ENCODE measurements around the gene PLA2G1B. TPM values are rescaled to one million over a fixed set of nuclear protein-coding genes. Genes with fewer than 3 reads are reported as not detected.
A peak's percentile ranks its signal among the peaks of the same experiment; 100 is the strongest.

PLA2G1B gene
- total RNA-seq, 1 donor from 2014 or later: 0.60 TPM

GRCh38 chr12:120350576-120351350 is 23.2 kb upstream of the PLA2G1B start:
- DNase-seq (ENCODE audit: low spot score, unreplicated experiment): no peak
- no peaks in the 10 kb centered on the region for H3K27me3 Mint-ChIP-seq
- H3K4me1 Mint-ChIP-seq (ENCODE audit: low read depth): no peaks in the 10 kb centered on the region
- no peaks in the 10 kb centered on the region for H3K9me3 Mint-ChIP-seq (ENCODE audit: low read depth)
- TF ChIP-seq CTCF (IDR thresholded peaks at IDR 0.05; ENCODE audit: unreplicated experiment): no peak
- peaks cover 19% of the 10 kb centered on the region for H3K36me3 Mint-ChIP-seq (ENCODE audit: insufficient read depth)
- no peak overlapping the region for H3K27ac Mint-ChIP-seq
- H3K4me3 Mint-ChIP-seq (ENCODE audit: low read depth): no peak overlapping the region

DNA sequence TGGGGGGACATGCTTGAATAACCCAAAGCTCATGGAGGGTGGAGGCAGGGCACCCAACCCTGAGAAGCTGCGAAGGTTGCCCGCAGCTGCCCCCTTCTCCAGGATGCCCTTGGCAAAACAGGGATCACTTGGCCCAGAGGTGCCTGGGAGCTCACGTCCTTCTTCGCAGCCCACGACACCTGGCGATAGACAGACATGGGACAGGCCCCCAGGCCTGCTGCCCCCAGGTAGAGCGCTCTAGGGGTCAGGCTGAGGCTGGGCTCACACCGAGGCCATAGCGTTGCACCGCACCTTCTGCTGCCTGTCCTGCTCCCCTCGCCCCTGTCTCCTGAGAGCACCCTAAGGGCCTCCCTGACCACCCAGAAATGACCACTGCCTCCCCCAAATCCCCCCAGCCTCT is 20.2 kb upstream of the PLA2G1B start:
- H3K9me3 Mint-ChIP-seq (ENCODE audit: low read depth): no peaks in the 10 kb centered on the region
- H3K4me1 Mint-ChIP-seq (ENCODE audit: low read depth): no peaks in the 10 kb centered on the region
- no peaks in the 10 kb centered on the region for H3K27me3 Mint-ChIP-seq
- TF ChIP-seq CTCF (IDR thresholded peaks at IDR 0.05; ENCODE audit: unreplicated experiment): no peak
- no peak overlapping the region for H3K27ac Mint-ChIP-seq
- peaks cover 18% of the 10 kb centered on the region for H3K36me3 Mint-ChIP-seq (ENCODE audit: insufficient read depth)
- no peak overlapping the region for H3K4me3 Mint-ChIP-seq (ENCODE audit: low read depth)
- no peak for DNase-seq (ENCODE audit: low spot score, unreplicated experiment)

DNA sequence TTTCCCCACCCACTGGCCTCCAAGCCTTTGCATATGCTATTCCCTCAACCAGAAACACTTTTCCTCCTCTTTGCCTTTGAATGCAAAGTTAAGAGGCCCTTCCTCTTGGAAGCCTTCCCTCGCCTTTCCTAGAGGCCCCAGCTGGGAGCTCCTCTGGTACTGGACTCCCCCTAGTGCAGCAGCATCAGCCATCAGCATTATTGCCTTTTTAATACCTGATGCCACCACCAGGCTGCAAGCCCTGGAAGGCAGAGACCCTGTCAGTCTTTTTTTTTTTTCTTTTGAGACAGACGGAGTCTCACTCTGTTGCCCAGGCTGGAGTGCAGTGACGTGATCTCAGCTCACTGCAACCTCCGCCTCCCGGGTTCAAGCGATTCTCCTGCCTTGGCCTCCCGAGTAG is 19.1 kb upstream of the PLA2G1B start:
- H3K4me3 Mint-ChIP-seq (ENCODE audit: low read depth): no peak overlapping the region
- no peaks in the 10 kb centered on the region for H3K27me3 Mint-ChIP-seq
- peak overlapping the region; percentile 82 for H3K27ac Mint-ChIP-seq
- peaks cover 17% of the 10 kb centered on the region for H3K36me3 Mint-ChIP-seq (ENCODE audit: insufficient read depth)
- H3K9me3 Mint-ChIP-seq (ENCODE audit: low read depth): no peaks in the 10 kb centered on the region
- no peaks in the 10 kb centered on the region for H3K4me1 Mint-ChIP-seq (ENCODE audit: low read depth)
- peak; percentile 36 for TF ChIP-seq CTCF (IDR thresholded peaks at IDR 0.05; ENCODE audit: unreplicated experiment)
- DNase-seq (ENCODE audit: low spot score, unreplicated experiment): no peak

DNA sequence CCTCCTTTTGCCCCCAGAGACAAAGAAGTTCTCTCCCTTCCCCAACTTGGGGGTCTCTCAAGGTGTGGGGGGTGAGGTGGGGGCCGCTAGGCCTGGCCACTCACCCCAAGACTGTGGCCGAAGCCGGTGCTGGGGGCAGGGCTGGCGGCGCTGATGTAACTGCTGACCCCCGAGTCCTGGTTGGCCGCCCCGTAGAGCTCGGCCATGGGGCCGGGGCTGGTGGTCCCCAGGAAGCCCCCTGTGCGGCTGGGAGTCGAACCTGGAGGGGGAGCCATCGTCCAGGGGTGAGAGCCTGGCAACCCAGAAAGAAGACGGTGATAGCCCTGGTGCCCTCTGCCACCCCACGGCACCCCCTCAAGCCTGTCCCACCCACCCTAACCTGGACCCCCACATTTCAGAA is 18.5 kb upstream of the PLA2G1B start:
- Mint-ChIP-seq H3K36me3 (ENCODE audit: insufficient read depth) (peaks cover 17% of the 10 kb centered on the region), H3K9me3 (ENCODE audit: low read depth) (no peaks in the 10 kb centered on the region), H3K27ac (no peak overlapping the region), H3K4me3 (ENCODE audit: low read depth) (no peak overlapping the region), H3K27me3 (no peaks in the 10 kb centered on the region), H3K4me1 (ENCODE audit: low read depth) (no peaks in the 10 kb centered on the region)
- DNase-seq (ENCODE audit: low spot score, unreplicated experiment): no peak
- TF ChIP-seq CTCF (IDR thresholded peaks at IDR 0.05; ENCODE audit: unreplicated experiment): no peak

- Mint-ChIP-seq H3K4me1 (ENCODE audit: low read depth) (no peaks in the 10 kb centered on the region), H3K27me3 (no peaks in the 10 kb centered on the region), H3K9me3 (ENCODE audit: low read depth) (peaks cover 1% of the 10 kb centered on the region), H3K36me3 (ENCODE audit: insufficient read depth) (peaks cover 14% of the 10 kb centered on the region), H3K4me3 (ENCODE audit: low read depth) (no peak overlapping the region), H3K27ac (no peak overlapping the region)
- no peak for TF ChIP-seq CTCF (IDR thresholded peaks at IDR 0.05; ENCODE audit: unreplicated experiment)
- DNase-seq (ENCODE audit: low spot score, unreplicated experiment): no peak
Observed at GRCh38 chr12:120343692-120344091, 16.1 kb upstream of the PLA2G1B start.
